SU-DHL-6 (cell line): ENCODE measurements around the gene KIF16B.

Source experiments
- EZH2phosphoT487 ChIP-seq: fragments of 200-600 bp; sonication (generic), shearing (Covaris generic); conservative IDR thresholded peaks from 2 replicates; pipeline ENCODE4 v1.6.1; 2018; ENCODE audit warnings: mild to moderate bottlenecking, antibody characterized with exemption, low read length, moderate library complexity, mixed read lengths
- TF ChIP-seq, protein P1 (sequence below): fragments of 200-600 bp; sonication (generic); IDR thresholded peaks from one replicate; pipeline ENCODE4 v1.5.1; 2017; ENCODE audit warnings: antibody characterized with exemption, mild to moderate bottlenecking, low read length, moderate library complexity; ENCODE audit not compliant: insufficient read depth, poor library complexity, severe bottlenecking

- TF ChIP-seq, protein P1, sequence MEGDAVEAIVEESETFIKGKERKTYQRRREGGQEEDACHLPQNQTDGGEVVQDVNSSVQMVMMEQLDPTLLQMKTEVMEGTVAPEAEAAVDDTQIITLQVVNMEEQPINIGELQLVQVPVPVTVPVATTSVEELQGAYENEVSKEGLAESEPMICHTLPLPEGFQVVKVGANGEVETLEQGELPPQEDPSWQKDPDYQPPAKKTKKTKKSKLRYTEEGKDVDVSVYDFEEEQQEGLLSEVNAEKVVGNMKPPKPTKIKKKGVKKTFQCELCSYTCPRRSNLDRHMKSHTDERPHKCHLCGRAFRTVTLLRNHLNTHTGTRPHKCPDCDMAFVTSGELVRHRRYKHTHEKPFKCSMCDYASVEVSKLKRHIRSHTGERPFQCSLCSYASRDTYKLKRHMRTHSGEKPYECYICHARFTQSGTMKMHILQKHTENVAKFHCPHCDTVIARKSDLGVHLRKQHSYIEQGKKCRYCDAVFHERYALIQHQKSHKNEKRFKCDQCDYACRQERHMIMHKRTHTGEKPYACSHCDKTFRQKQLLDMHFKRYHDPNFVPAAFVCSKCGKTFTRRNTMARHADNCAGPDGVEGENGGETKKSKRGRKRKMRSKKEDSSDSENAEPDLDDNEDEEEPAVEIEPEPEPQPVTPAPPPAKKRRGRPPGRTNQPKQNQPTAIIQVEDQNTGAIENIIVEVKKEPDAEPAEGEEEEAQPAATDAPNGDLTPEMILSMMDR: no peak
- no peak for TF ChIP-seq EZH2phosphoT487
Measured at GRCh38 chr20:16222859-16223411, 350.3 kb downstream of the KIF16B start.
